Kidney tubule cell (primary cell): ENCODE results near the gene CDCA5.

Source experiments
- DNase-seq: peaks from one replicate; pipeline ENCODE4 v3.0.0-alpha.2; 2018; ENCODE audit warnings: low spot score

Gene CDCA5

GRCh38 chr11:65043881-65044501 lies 39.8 kb downstream of the CDCA5 start:
- DNase-seq, result no peak

GRCh38 chr11:65042891-65043290 lies 40.9 kb downstream of the CDCA5 start:
- DNase-seq, result no peak

GRCh38 chr11:65040847-65041622 lies 42.8 kb downstream of the CDCA5 start, which contains the start of gene SAC3D1:
TSS of gene SAC3D1 (plus strand) at chr11:65041210. CDS start at chr11:65041293, 83 bp downstream.
- DNase-seq, result peak; percentile 95

GRCh38 chr11:65040520-65040846 lies 43.4 kb downstream of the CDCA5 start:
- DNase-seq, result no peak

- no peak for DNase-seq
Measured at GRCh38 chr11:65036931-65037330, 46.9 kb downstream of the CDCA5 start.

- DNase-seq, result no peak
Measured at GRCh38 chr11:65035579-65035978, 48.3 kb downstream of the CDCA5 start.

GRCh38 chr11:65034423-65034822 lies 49.4 kb downstream of the CDCA5 start:
- no peak for DNase-seq

- no peak for DNase-seq
Measured at GRCh38 chr11:65032216-65032615, 51.6 kb downstream of the CDCA5 start.
